Spleen (tissue), 7 donors: ENCODE measurements around the gene TYSND1.

ENCODE experiments used
- POLR2A ChIP-seq, 3 donors: fragments of 450-650 bp; IDR thresholded peaks; one replicate each; pipeline ENCODE4 v1.5.1; 2017; ENCODE audit warnings: antibody characterized with exemption in 3 of 3, mild to moderate bottlenecking in 1 of 3
- POLR2AphosphoS5 ChIP-seq, 3 donors: sonication (generic); formaldehyde crosslinking; IDR thresholded peaks; one replicate each; pipeline ENCODE4 v1.5.1; 2017; ENCODE audit warnings: antibody characterized with exemption in 3 of 3
- TF ChIP-seq, protein P1 (sequence below), 11 experiments: fragments of 200-600 bp in 7 of 11; fragments of 450-650 bp in 4 of 11; sonication (generic) in 4 of 11; IDR thresholded peaks in 8 of 11; conservative IDR thresholded peaks in 3 of 11; 1 replicate in 7 of 11; 2 replicates in 4 of 11; pipeline versions ENCODE4 v1.4.0 to v1.8.0; 2016 to 2021; ENCODE audit warnings: antibody characterized with exemption in 11 of 11, inconsistent platforms in 4 of 11, mild to moderate bottlenecking in 1 of 11
- donor health status: DM: no; HTN: no; CAD: no; lungs with moderate emphysema.
- donor health status: DM: no; HTN: no; CAD: no.
- donor health status: DM: no; HTN: no; CAD: no.

DNA sequence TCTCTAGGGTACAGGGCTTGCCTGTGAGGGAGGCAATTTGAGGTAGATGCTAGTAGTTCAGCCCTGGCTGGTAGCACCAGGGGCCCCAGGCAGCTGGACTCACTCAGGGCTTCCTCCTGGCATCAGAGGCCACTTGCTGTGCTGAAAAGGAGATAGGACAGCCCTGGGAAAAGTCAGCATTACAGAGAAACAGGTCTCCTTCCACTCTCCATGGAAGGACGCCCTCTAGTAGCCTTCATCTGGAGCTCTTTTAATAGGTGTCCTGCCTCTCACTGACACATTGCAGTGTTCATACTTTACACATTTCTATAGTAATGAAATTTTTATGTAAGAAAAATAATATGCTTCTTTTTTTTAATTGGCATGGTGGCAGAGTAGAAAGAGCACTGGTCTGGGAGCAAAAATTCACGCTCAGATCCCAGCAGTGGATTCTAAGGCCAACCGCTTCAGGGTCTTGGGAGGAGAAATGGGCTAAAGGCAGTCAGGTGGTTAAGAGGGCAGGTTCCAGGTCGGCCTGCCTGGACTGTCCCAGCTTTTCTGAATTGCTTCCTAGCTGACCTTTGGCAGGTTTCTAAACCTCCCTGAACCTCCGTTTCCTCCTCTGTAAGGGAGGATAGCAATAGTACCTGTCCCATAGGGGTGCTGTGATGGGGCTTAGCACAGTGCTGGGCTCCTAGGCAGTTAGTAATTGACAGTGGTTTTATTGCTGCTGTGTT lies 49.6 kb downstream of the TYSND1 start:
- TF ChIP-seq, protein P1, sequence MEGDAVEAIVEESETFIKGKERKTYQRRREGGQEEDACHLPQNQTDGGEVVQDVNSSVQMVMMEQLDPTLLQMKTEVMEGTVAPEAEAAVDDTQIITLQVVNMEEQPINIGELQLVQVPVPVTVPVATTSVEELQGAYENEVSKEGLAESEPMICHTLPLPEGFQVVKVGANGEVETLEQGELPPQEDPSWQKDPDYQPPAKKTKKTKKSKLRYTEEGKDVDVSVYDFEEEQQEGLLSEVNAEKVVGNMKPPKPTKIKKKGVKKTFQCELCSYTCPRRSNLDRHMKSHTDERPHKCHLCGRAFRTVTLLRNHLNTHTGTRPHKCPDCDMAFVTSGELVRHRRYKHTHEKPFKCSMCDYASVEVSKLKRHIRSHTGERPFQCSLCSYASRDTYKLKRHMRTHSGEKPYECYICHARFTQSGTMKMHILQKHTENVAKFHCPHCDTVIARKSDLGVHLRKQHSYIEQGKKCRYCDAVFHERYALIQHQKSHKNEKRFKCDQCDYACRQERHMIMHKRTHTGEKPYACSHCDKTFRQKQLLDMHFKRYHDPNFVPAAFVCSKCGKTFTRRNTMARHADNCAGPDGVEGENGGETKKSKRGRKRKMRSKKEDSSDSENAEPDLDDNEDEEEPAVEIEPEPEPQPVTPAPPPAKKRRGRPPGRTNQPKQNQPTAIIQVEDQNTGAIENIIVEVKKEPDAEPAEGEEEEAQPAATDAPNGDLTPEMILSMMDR (IDR thresholded peaks at IDR 0.05 in 8 of 11, conservative IDR thresholded peaks at IDR 0.05 in 3 of 11): no peak
- no peak for TF ChIP-seq POLR2A (IDR thresholded peaks at IDR 0.05)
- TF ChIP-seq POLR2AphosphoS5 (IDR thresholded peaks at IDR 0.05): no peak
